T-cell (primary cell): ENCODE results near the gene GUSB. TPM values are rescaled to one million over a fixed set of nuclear protein-coding genes. Genes with fewer than 3 reads are reported as not detected.
"Not testable (repeated sequence)": the region's sequence is repeated elsewhere in the genome, so short reads cannot be mapped to it uniquely, and the experiment has no call there.

ENCODE experiments used
- ATAC-seq, 4 experiments: fragments of 200-7000 bp in 3 of 4; fragments of 150-1000 bp in 1 of 4; cut with Tn5 transposase; replicated peaks in 1 of 4; 1 replicate in 3 of 4; 2 replicates in 1 of 4; pipeline ENCODE4 v1.10.0; 2021; ENCODE audit warnings: moderate library complexity in 3 of 4, mild to moderate bottlenecking in 2 of 4, moderate number of reproducible peaks in 1 of 4
- CTCF ChIA-PET, 2 donors: fragments of 300-600 bp; sonication (Branson Sonifier 250); formaldehyde crosslinking; loops; one replicate each; lab custom pipeline; 2022; ENCODE audit warnings: antibody characterized with exemption in 2 of 2; lab: Charles Lee
- POLR2A ChIA-PET, 2 donors: fragments of 300-600 bp; sonication (Branson Sonifier 250); formaldehyde crosslinking; loops; one replicate each; lab custom pipeline; 2022; ENCODE audit warnings: antibody characterized with exemption in 2 of 2; lab: Charles Lee
- DNase-seq, 35 experiments: peaks; one replicate each; pipeline versions ENCODE4 v3.0.0 to v3.0.0-alpha.2; 2013 to 2023
- H3K27ac ChIP-seq: one replicate; pipeline ENCODE4 v1.5.1; 2013; ENCODE audit warnings: low read length
- H3K27me3 ChIP-seq, 2 experiments: replicated peaks in 1 of 2; 1 replicate in 1 of 2; 2 replicates in 1 of 2; pipeline versions ENCODE4 v1.6.1 to v1.7.0; 2013; ENCODE audit warnings: low read length in 1 of 2, mixed read lengths in 1 of 2; ENCODE audit not compliant: control insufficient read depth in 2 of 2, insufficient read depth in 2 of 2; ENCODE audit errors: extremely low read depth in 1 of 2
- H3K36me3 ChIP-seq, 2 donors: 1 replicate in 1 of 2; 2 replicates in 1 of 2; pipeline versions ENCODE4 v1.6.1 to v1.7.0; 2013; ENCODE audit warnings: low read length in 1 of 2; ENCODE audit not compliant: control insufficient read depth in 2 of 2, insufficient read depth in 1 of 2; ENCODE audit errors: extremely low read depth in 1 of 2
- H3K4me1 ChIP-seq, 2 experiments: 1 replicate in 1 of 2; 2 replicates in 1 of 2; pipeline versions ENCODE4 v1.6.1 to v1.7.0; 2013; ENCODE audit warnings: low read length in 2 of 2, mixed read lengths in 1 of 2; ENCODE audit not compliant: insufficient read depth in 2 of 2, control insufficient read depth in 1 of 2; ENCODE audit errors: extremely low read depth in 1 of 2
- H3K4me3 ChIP-seq, 2 donors: 1 replicate in 1 of 2; 2 replicates in 1 of 2; pipeline versions ENCODE4 v1.5.1 to v1.7.0; 2013; ENCODE audit warnings: mild to moderate bottlenecking in 2 of 2, low read length in 1 of 2, moderate library complexity in 1 of 2; ENCODE audit not compliant: control insufficient read depth in 1 of 2; ENCODE audit errors: extremely low read depth in 1 of 2
- H3K9me3 ChIP-seq: 2 replicates; pipeline ENCODE4 v1.7.0; 2013
- H3K27ac Mint-ChIP-seq, 2 donors: one replicate each; pipeline ENCODE4 v1.8.0; 2020 to 2021; ENCODE audit warnings: mild to moderate bottlenecking in 2 of 2, mixed read lengths in 2 of 2
- H3K27me3 Mint-ChIP-seq, 2 donors: one replicate each; pipeline ENCODE4 v1.8.0; 2021 to 2022; ENCODE audit warnings: mixed read lengths in 2 of 2
- H3K36me3 Mint-ChIP-seq: one replicate; pipeline ENCODE4 v1.8.0; 2021; ENCODE audit warnings: mixed read lengths
- H3K4me1 Mint-ChIP-seq, 3 donors: one replicate each; pipeline ENCODE4 v1.8.0; 2020 to 2022; ENCODE audit warnings: mixed read lengths in 3 of 3, mild to moderate bottlenecking in 1 of 3
- H3K4me3 Mint-ChIP-seq, 3 donors: one replicate each; pipeline ENCODE4 v1.8.0; 2020 to 2022; ENCODE audit warnings: mild to moderate bottlenecking in 3 of 3, mixed read lengths in 3 of 3, moderate library complexity in 3 of 3
- H3K9me3 Mint-ChIP-seq, 3 donors: one replicate each; pipeline ENCODE4 v1.8.0; 2020 to 2022; ENCODE audit warnings: mixed read lengths in 3 of 3
- WGBS: methylation state at CpG from one replicate; pipeline ENCODE4 v1.1.5; 2013; ENCODE audit warnings: missing lambda C conversion rate; ENCODE audit not compliant: insufficient coverage; 5-methylcytosine and 5-hydroxymethylcytosine counted together
- total RNA-seq, 35 experiments: library from RNA in 6 of 35; stranded (reverse) in 6 of 35; fragments of 120-200 nt in 1 of 35; gene quantifications; one replicate each; pipeline versions ENCODE4 v1.2.1 to v1.2.4 and lab custom pipeline; 2013 to 2026

GUSB gene
- total RNA-seq, result 10 to 100 TPM; 35.3 to 56.7 (median 52.3) TPM
- 24.0 TPM for total RNA-seq (2013)
- total RNA-seq (lab: John Stamatoyannopoulos, UW), result 20.7 to 60.8 (median 38.5) reads per million in 29 experiments

- H3K4me1 Mint-ChIP-seq, result peaks cover 11 to 19% (median 14%) of the 10 kb centered on the region in 3 donors
- ChIA-PET POLR2A (interaction anchor here (0.6 to 1.6 kb wide), 3 partner anchors 610 to 1013 kb away, joined by 3 to 11 read pairs (median 4); partner anchors contain the start of gene SBDS (in 1 of the 2)), CTCF (interaction anchor here in 1 of 2 donors (0.5 kb wide), 1 partner anchor 51 kb away, joined by 3 read pairs; no protein-coding TSS in a partner anchor)
- peak within 1 kb of the TSS; percentile 65 to 85 for H3K4me3 ChIP-seq
- H3K27ac ChIP-seq, result peak within 1 kb of the TSS; percentile 74
- H3K4me1 ChIP-seq, result peaks cover 8 to 26% of the 10 kb centered on the region in 2 experiments
- WGBS, result 5% methylated on average over 60 of the region's 62 CpGs
- no peaks in the 10 kb centered on the region for H3K27me3 Mint-ChIP-seq
- H3K27me3 ChIP-seq, result no peaks in the 10 kb centered on the region
- H3K4me3 Mint-ChIP-seq, result peak within 1 kb of the TSS; percentile 72 to 81 (median 76)
- ATAC-seq (peak; percentile 95 to 96 (median 95)), DNase-seq (peak; percentile 69 to 91 (median 85))
- no peaks in the 10 kb centered on the region for H3K36me3 Mint-ChIP-seq
- no peaks in the 10 kb centered on the region for H3K9me3 Mint-ChIP-seq
- H3K36me3 ChIP-seq, result peaks cover 3 to 9% of the 10 kb centered on the region in 2 donors
- peak within 1 kb of the TSS in 1 of 2 donors; percentile 68 for H3K27ac Mint-ChIP-seq
- no peaks in the 10 kb centered on the region for H3K9me3 ChIP-seq
These were observed at the start of gene GUSB for GRCh38 chr7:65981965-65982792. Gene GUSB (minus strand): TSS chr7:65982213. CDS start chr7:65982183, 30 bp downstream.

- H3K9me3 ChIP-seq, H3K4me3 Mint-ChIP-seq, H3K27ac Mint-ChIP-seq, H3K36me3 Mint-ChIP-seq, ATAC-seq, H3K27me3 Mint-ChIP-seq, POLR2A ChIA-PET, H3K4me1 Mint-ChIP-seq, DNase-seq, H3K27ac ChIP-seq, H3K4me3 ChIP-seq, H3K36me3 ChIP-seq, H3K4me1 ChIP-seq, H3K27me3 ChIP-seq, H3K9me3 Mint-ChIP-seq: not testable (repeated sequence)
- CTCF ChIA-PET, result interaction anchor here in 1 of 2 donors (0.6 kb wide), 1 partner anchor 784 kb away, joined by 3 read pairs; no protein-coding TSS in a partner anchor
- no CpG with 5 or more reads among the region's 3 CpGs for WGBS
These were observed 46.3 kb upstream of the GUSB start for GRCh38 chr7:66028342-66028741.

GRCh38 chr7:66016131-66016461 is 34.1 kb upstream of the GUSB start:
- CTCF ChIA-PET, result no interaction called here
- 45% methylated on average over 2 of the region's 4 CpGs for WGBS
- POLR2A ChIA-PET, result interaction anchor here in 1 of 2 donors (0.6 kb wide), 1 partner anchor 123 kb away, joined by 11 read pairs; no protein-coding TSS in a partner anchor
- Mint-ChIP-seq H3K4me3 (no peak overlapping the region), H3K27ac (no peak overlapping the region), H3K4me1 (no peaks in the 10 kb centered on the region), H3K9me3 (no peaks in the 10 kb centered on the region), H3K36me3 (no peaks in the 10 kb centered on the region), H3K27me3 (peaks cover 0 to 4% of the 10 kb centered on the region in 2 donors)
- ATAC-seq (no peak), DNase-seq (no peak)
- Histone ChIP-seq H3K4me3 (no peak overlapping the region), H3K27me3 (peaks cover 0 to 8% of the 10 kb centered on the region in 2 experiments), H3K9me3 (no peaks in the 10 kb centered on the region), H3K36me3 (no peaks in the 10 kb centered on the region), H3K4me1 (no peaks in the 10 kb centered on the region), H3K27ac (no peak overlapping the region)

GRCh38 chr7:66015440-66016130 is 33.6 kb upstream of the GUSB start:
- no peak overlapping the region for H3K4me3 Mint-ChIP-seq
- Histone ChIP-seq H3K36me3 (no peaks in the 10 kb centered on the region), H3K4me3 (no peak overlapping the region), H3K9me3 (no peaks in the 10 kb centered on the region), H3K27ac (no peak overlapping the region), H3K4me1 (no peaks in the 10 kb centered on the region), H3K27me3 (peaks cover 0 to 8% of the 10 kb centered on the region in 2 experiments)
- no peaks in the 10 kb centered on the region for H3K9me3 Mint-ChIP-seq
- H3K27me3 Mint-ChIP-seq, result peaks cover 0 to 5% of the 10 kb centered on the region in 2 donors
- no peak for ATAC-seq
- 80% methylated on average over 5 of the region's 8 CpGs for WGBS
- no peak for DNase-seq
- CTCF ChIA-PET, result interaction anchor here in 1 of 2 donors (0.9 kb wide), 1 partner anchor 11 kb away, joined by 3 read pairs; no protein-coding TSS in a partner anchor
- no peaks in the 10 kb centered on the region for H3K36me3 Mint-ChIP-seq
- no peak overlapping the region for H3K27ac Mint-ChIP-seq
- no peaks in the 10 kb centered on the region for H3K4me1 Mint-ChIP-seq
- POLR2A ChIA-PET, result no interaction called here

GRCh38 chr7:66013938-66014337 is 31.9 kb upstream of the GUSB start:
- Mint-ChIP-seq H3K4me3 (no peak overlapping the region), H3K9me3 (no peaks in the 10 kb centered on the region), H3K27ac (no peak overlapping the region), H3K4me1 (no peaks in the 10 kb centered on the region), H3K27me3 (peaks cover 4 to 9% of the 10 kb centered on the region in 2 donors), H3K36me3 (no peaks in the 10 kb centered on the region)
- DNase-seq (no peak), ATAC-seq (no peak)
- CTCF ChIA-PET, result no interaction called here
- Histone ChIP-seq H3K27me3 (peaks cover 0 to 5% of the 10 kb centered on the region in 2 experiments), H3K9me3 (no peaks in the 10 kb centered on the region), H3K4me1 (no peaks in the 10 kb centered on the region), H3K4me3 (no peak overlapping the region), H3K36me3 (no peaks in the 10 kb centered on the region), H3K27ac (no peak overlapping the region)
- POLR2A ChIA-PET, result interaction anchor here (0.6 kb wide), 2 partner anchors 187 to 814 kb away, joined by 3 read pairs; no protein-coding TSS in a partner anchor
- 100% methylated on average over 1 of the region's 5 CpGs for WGBS

GRCh38 chr7:66007232-66007631 is 25.2 kb upstream of the GUSB start:
- Mint-ChIP-seq H3K4me3 (no peak overlapping the region), H3K4me1 (no peaks in the 10 kb centered on the region), H3K27ac (no peak overlapping the region), H3K9me3 (no peaks in the 10 kb centered on the region), H3K27me3 (peaks cover 5 to 6% of the 10 kb centered on the region in 2 donors), H3K36me3 (no peaks in the 10 kb centered on the region)
- DNase-seq (no peak), ATAC-seq (no peak)
- ChIA-PET CTCF (interaction anchor here in 1 of 2 donors (0.7 kb wide), 1 partner anchor 209 kb away, joined by 3 read pairs; no protein-coding TSS in a partner anchor), POLR2A (no interaction called here)
- Histone ChIP-seq H3K27ac (no peak overlapping the region), H3K27me3 (no peaks in the 10 kb centered on the region), H3K9me3 (no peaks in the 10 kb centered on the region), H3K4me3 (no peak overlapping the region), H3K4me1 (no peaks in the 10 kb centered on the region), H3K36me3 (no peaks in the 10 kb centered on the region)
- 100% methylated on average over 1 of the region's 6 CpGs for WGBS
